IPS-18c (cell line): Measurements from ENCODE around the gene CLDN11.

Experiments used
- H3K4me3 ChIP-seq: 2 replicates; pipeline ENCODE4 v1.7.0; 2013; ENCODE audit warnings: low read depth, mild to moderate bottlenecking, low read length, moderate library complexity; ENCODE audit not compliant: insufficient read depth
- H3K9me3 ChIP-seq: one replicate; pipeline ENCODE4 v1.6.1; 2013; ENCODE audit warnings: mild to moderate bottlenecking, low read length, moderate library complexity; ENCODE audit not compliant: control insufficient read depth, insufficient read depth

The CLDN11 gene

GRCh38 chr3:170454509-170454908 is 35.8 kb downstream of the CLDN11 start:
- no peak overlapping the region for H3K4me3 ChIP-seq
- H3K9me3 ChIP-seq: no peaks in the 10 kb centered on the region

- H3K9me3 ChIP-seq: no peaks in the 10 kb centered on the region
- H3K4me3 ChIP-seq: no peak overlapping the region
Measured at GRCh38 chr3:170458285-170458684, 39.6 kb downstream of the CLDN11 start.

GRCh38 chr3:170463011-170463410 is 44.3 kb downstream of the CLDN11 start:
- H3K4me3 ChIP-seq: no peak overlapping the region
- no peaks in the 10 kb centered on the region for H3K9me3 ChIP-seq

GRCh38 chr3:170465955-170466354 is 47.3 kb downstream of the CLDN11 start:
- Histone ChIP-seq H3K9me3 (no peaks in the 10 kb centered on the region), H3K4me3 (no peak overlapping the region)

GRCh38 chr3:170467007-170467406 is 48.3 kb downstream of the CLDN11 start:
- no peak overlapping the region for H3K4me3 ChIP-seq
- H3K9me3 ChIP-seq: no peaks in the 10 kb centered on the region

- Histone ChIP-seq H3K4me3 (no peak overlapping the region), H3K9me3 (no peaks in the 10 kb centered on the region)
Measured at GRCh38 chr3:170467571-170468147, 49.0 kb downstream of the CLDN11 start.

- no peak overlapping the region for H3K4me3 ChIP-seq
- H3K9me3 ChIP-seq: no peaks in the 10 kb centered on the region
Measured at GRCh38 chr3:170469151-170470062, 50.7 kb downstream of the CLDN11 start.

- no peaks in the 10 kb centered on the region for H3K9me3 ChIP-seq
- no peak overlapping the region for H3K4me3 ChIP-seq
Measured at GRCh38 chr3:170470063-170471016, 51.7 kb downstream of the CLDN11 start.

GRCh38 chr3:170471149-170471548 is 52.5 kb downstream of the CLDN11 start:
- no peaks in the 10 kb centered on the region for H3K9me3 ChIP-seq
- H3K4me3 ChIP-seq: no peak overlapping the region

GRCh38 chr3:170473358-170473757 is 54.7 kb downstream of the CLDN11 start:
- H3K9me3 ChIP-seq: no peaks in the 10 kb centered on the region
- H3K4me3 ChIP-seq: no peak overlapping the region

- no peak overlapping the region for H3K4me3 ChIP-seq
- no peaks in the 10 kb centered on the region for H3K9me3 ChIP-seq
Measured at GRCh38 chr3:170475092-170475685, 56.5 kb downstream of the CLDN11 start.

GRCh38 chr3:170476291-170476690 is 57.6 kb downstream of the CLDN11 start:
- no peaks in the 10 kb centered on the region for H3K9me3 ChIP-seq

GRCh38 chr3:170477395-170477794 is 58.7 kb downstream of the CLDN11 start:
- Histone ChIP-seq H3K4me3 (no peak overlapping the region), H3K9me3 (no peaks in the 10 kb centered on the region)

More at GRCh38 chr3:170476291-170476690, 57.6 kb downstream of the CLDN11 start:
- H3K4me3 ChIP-seq: no peak overlapping the region

GRCh38 chr3:170480111-170480510 is 61.4 kb downstream of the CLDN11 start:
- Histone ChIP-seq H3K4me3 (no peak overlapping the region), H3K9me3 (no peaks in the 10 kb centered on the region)

- Histone ChIP-seq H3K9me3 (peaks cover 3% of the 10 kb centered on the region), H3K4me3 (no peak overlapping the region)
Measured at GRCh38 chr3:170482199-170482598, 63.5 kb downstream of the CLDN11 start.

GRCh38 chr3:170483485-170484262 is 65.0 kb downstream of the CLDN11 start:
- peaks cover 3% of the 10 kb centered on the region for H3K9me3 ChIP-seq

More at GRCh38 chr3:170483485-170484262, 65.0 kb downstream of the CLDN11 start:
- H3K4me3 ChIP-seq: no peak overlapping the region
